ENCODE data around the gene LSM8.
A peak's percentile ranks its signal among the peaks of the same experiment; 100 is the strongest.

LSM8 gene

DNA sequence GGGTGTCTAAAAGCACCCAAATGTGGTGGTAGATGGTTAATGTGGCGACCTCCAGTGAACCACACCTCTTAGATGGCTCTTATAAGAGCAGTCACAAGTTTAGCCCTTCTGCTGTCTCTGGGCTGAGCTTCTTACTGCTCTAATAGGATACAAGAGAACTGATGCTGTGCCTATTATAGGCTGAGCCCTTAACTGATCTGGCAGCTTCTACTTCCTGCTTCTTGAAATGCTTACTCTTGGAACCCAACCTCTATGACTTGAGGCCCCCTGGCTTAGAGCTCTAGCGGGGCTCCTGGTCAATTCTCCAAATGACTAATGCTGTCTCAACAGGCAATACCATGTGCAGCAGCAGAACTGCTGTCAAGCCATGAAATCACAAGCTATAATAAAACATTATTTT, 35.0 kb upstream of the LSM8 start:
- Histone ChIP-seq H3K36me3 (ENCODE audit: control insufficient read depth in 1 of 2, insufficient read depth in 2 of 2, low read depth in 1 of 2, low read length in 2 of 2) (no peaks in the 10 kb centered on the region), H2AFZ (ENCODE audit: low read depth, low read length) (no peak overlapping the region)

GRCh38 chr7:118149394-118149793, 34.6 kb upstream of the LSM8 start:
- Histone ChIP-seq H2AK5ac (ENCODE audit: low read length, severe bottlenecking) (no peak overlapping the region), H3K4me1 (ENCODE audit: control insufficient read depth, insufficient read depth, low read depth, low read length) (peaks cover 1% of the 10 kb centered on the region)
- 100% methylated on average over 1 of the region's 2 CpGs for WGBS

More for the DNA sequence above, 35.0 kb upstream of the LSM8 start:
- Histone ChIP-seq H2BK5ac (ENCODE audit: low read depth, low read length, poor library complexity, severe bottlenecking) (no peak overlapping the region), H2BK120ac (ENCODE audit: low read depth, low read length) (no peak overlapping the region), H3K27ac (ENCODE audit: low read length, poor library complexity, severe bottlenecking) (no peak overlapping the region), H3K27me3 (ENCODE audit: control insufficient read depth in 1 of 2, insufficient read depth in 1 of 2, low read length in 2 of 2) (no peaks in the 10 kb centered on the region), H2AK5ac (ENCODE audit: low read length, severe bottlenecking) (no peak overlapping the region), H3K79me1 (replicated peaks; ENCODE audit: low read length, poor library complexity, severe bottlenecking) (no peaks in the 10 kb centered on the region), H2BK15ac (ENCODE audit: low read depth, poor library complexity, severe bottlenecking) (no peak overlapping the region), H3K4ac (ENCODE audit: low read depth in 1 of 2, low read length in 2 of 2) (no peak overlapping the region), H3K4me3 (ENCODE audit: insufficient read depth in 1 of 2, low read depth in 1 of 2, low read length in 2 of 2) (no peak overlapping the region), H3K18ac (ENCODE audit: low read depth in 1 of 2, low read length in 2 of 2) (no peak overlapping the region), H4K8ac (ENCODE audit: low read length) (no peak overlapping the region), H3K4me1 (ENCODE audit: control insufficient read depth, insufficient read depth, low read depth, low read length) (peaks cover 1% of the 10 kb centered on the region), H4K91ac (ENCODE audit: low read length) (no peak overlapping the region), H2BK12ac (ENCODE audit: low read length in 2 of 2) (no peak overlapping the region), H3K9ac (ENCODE audit: low read length) (no peak overlapping the region), H3K14ac (ENCODE audit: low read length in 2 of 2) (no peak overlapping the region), H3K23ac (ENCODE audit: low read length in 2 of 2) (no peak overlapping the region), H3K4me2 (ENCODE audit: low read length, poor library complexity, severe bottlenecking) (no peak overlapping the region), H3K9me3 (ENCODE audit: control insufficient read depth, low read length) (no peaks in the 10 kb centered on the region)
- peak; percentile 4 for DNase-seq
- 33% methylated on average over 2 of the region's 2 CpGs for WGBS

DNA sequence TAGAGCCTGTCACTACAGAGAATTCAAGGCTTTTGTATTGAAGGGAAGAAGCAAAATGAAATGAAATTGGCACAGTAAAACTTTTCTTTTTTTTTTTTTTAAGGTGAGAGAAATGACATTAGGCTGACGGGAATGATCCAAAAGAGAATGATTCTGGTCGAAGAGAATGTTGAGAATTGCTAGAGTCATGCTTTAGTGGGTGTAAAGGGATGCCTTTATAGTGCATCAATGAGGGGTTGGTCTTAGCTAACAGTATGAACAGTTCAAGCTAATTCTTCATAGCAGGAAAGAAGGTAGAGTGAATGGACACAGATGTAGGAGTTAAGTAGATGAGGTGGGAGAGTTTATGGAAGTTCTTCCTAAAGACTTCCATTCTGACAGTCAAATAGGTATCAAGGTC, 32.3 kb upstream of the LSM8 start:
- H3K27ac ChIP-seq (ENCODE audit: low read length, poor library complexity, severe bottlenecking): no peak overlapping the region
- H2AK5ac ChIP-seq (ENCODE audit: low read length, severe bottlenecking): no peak overlapping the region
- no peak overlapping the region for H3K4me2 ChIP-seq (ENCODE audit: low read length, poor library complexity, severe bottlenecking)
- H3K36me3 ChIP-seq (ENCODE audit: control insufficient read depth in 1 of 2, insufficient read depth in 2 of 2, low read depth in 1 of 2, low read length in 2 of 2): no peaks in the 10 kb centered on the region
- no peaks in the 10 kb centered on the region for H3K79me1 ChIP-seq (replicated peaks; ENCODE audit: low read length, poor library complexity, severe bottlenecking)
- H4K8ac ChIP-seq (ENCODE audit: low read length): no peak overlapping the region
- no peak overlapping the region for H4K91ac ChIP-seq (ENCODE audit: low read length)
- H3K27me3 ChIP-seq (ENCODE audit: control insufficient read depth in 1 of 2, insufficient read depth in 1 of 2, low read length in 2 of 2): no peaks in the 10 kb centered on the region
- H3K4ac ChIP-seq (ENCODE audit: low read depth in 1 of 2, low read length in 2 of 2): no peak overlapping the region
- no peak overlapping the region for H3K14ac ChIP-seq (ENCODE audit: low read length in 2 of 2)
- H3K23ac ChIP-seq (ENCODE audit: low read length in 2 of 2): no peak overlapping the region
- H3K18ac ChIP-seq (ENCODE audit: low read depth in 1 of 2, low read length in 2 of 2): no peak overlapping the region
- H3K9me3 ChIP-seq (ENCODE audit: control insufficient read depth, low read length): no peaks in the 10 kb centered on the region
- no peak overlapping the region for H2AFZ ChIP-seq (ENCODE audit: low read depth, low read length)
- WGBS: 87% methylated on average over 2 of the region's 2 CpGs
- peaks cover 1% of the 10 kb centered on the region for H3K4me1 ChIP-seq (ENCODE audit: control insufficient read depth, insufficient read depth, low read depth, low read length)
- H3K9ac ChIP-seq (ENCODE audit: low read length): no peak overlapping the region
- no peak overlapping the region for H2BK120ac ChIP-seq (ENCODE audit: low read depth, low read length)
- H2BK15ac ChIP-seq (ENCODE audit: low read depth, poor library complexity, severe bottlenecking): no peak overlapping the region
- H2BK5ac ChIP-seq (ENCODE audit: low read depth, low read length, poor library complexity, severe bottlenecking): no peak overlapping the region
- no peak overlapping the region for H2BK12ac ChIP-seq (ENCODE audit: low read length in 2 of 2)
- H3K4me3 ChIP-seq (ENCODE audit: insufficient read depth in 1 of 2, low read depth in 1 of 2, low read length in 2 of 2): no peak overlapping the region
- DNase-seq: no peak

More at GRCh38 chr7:118149394-118149793, 34.6 kb upstream of the LSM8 start:
- no peak overlapping the region for H3K14ac ChIP-seq (ENCODE audit: low read length in 2 of 2)
- no peak overlapping the region for H4K91ac ChIP-seq (ENCODE audit: low read length)
- no peak overlapping the region for H3K4ac ChIP-seq (ENCODE audit: low read depth in 1 of 2, low read length in 2 of 2)
- no peak overlapping the region for H3K23ac ChIP-seq (ENCODE audit: low read length in 2 of 2)
- H2AFZ ChIP-seq (ENCODE audit: low read depth, low read length): no peak overlapping the region
- H3K27me3 ChIP-seq (ENCODE audit: control insufficient read depth in 1 of 2, insufficient read depth in 1 of 2, low read length in 2 of 2): no peaks in the 10 kb centered on the region
- H2BK5ac ChIP-seq (ENCODE audit: low read depth, low read length, poor library complexity, severe bottlenecking): no peak overlapping the region
- H3K4me2 ChIP-seq (ENCODE audit: low read length, poor library complexity, severe bottlenecking): no peak overlapping the region
- H4K8ac ChIP-seq (ENCODE audit: low read length): no peak overlapping the region
- no peak overlapping the region for H2BK120ac ChIP-seq (ENCODE audit: low read depth, low read length)
- H3K18ac ChIP-seq (ENCODE audit: low read depth in 1 of 2, low read length in 2 of 2): no peak overlapping the region
- no peaks in the 10 kb centered on the region for H3K36me3 ChIP-seq (ENCODE audit: control insufficient read depth in 1 of 2, insufficient read depth in 2 of 2, low read depth in 1 of 2, low read length in 2 of 2)
- no peak overlapping the region for H3K4me3 ChIP-seq (ENCODE audit: insufficient read depth in 1 of 2, low read depth in 1 of 2, low read length in 2 of 2)
- H3K9me3 ChIP-seq (ENCODE audit: control insufficient read depth, low read length): no peaks in the 10 kb centered on the region
- no peak overlapping the region for H3K9ac ChIP-seq (ENCODE audit: low read length)
- no peak overlapping the region for H2BK12ac ChIP-seq (ENCODE audit: low read length in 2 of 2)
- H3K27ac ChIP-seq (ENCODE audit: low read length, poor library complexity, severe bottlenecking): no peak overlapping the region
- H3K79me1 ChIP-seq (replicated peaks; ENCODE audit: low read length, poor library complexity, severe bottlenecking): no peaks in the 10 kb centered on the region
- no peak overlapping the region for H2BK15ac ChIP-seq (ENCODE audit: low read depth, poor library complexity, severe bottlenecking)
- no peak for DNase-seq

DNA sequence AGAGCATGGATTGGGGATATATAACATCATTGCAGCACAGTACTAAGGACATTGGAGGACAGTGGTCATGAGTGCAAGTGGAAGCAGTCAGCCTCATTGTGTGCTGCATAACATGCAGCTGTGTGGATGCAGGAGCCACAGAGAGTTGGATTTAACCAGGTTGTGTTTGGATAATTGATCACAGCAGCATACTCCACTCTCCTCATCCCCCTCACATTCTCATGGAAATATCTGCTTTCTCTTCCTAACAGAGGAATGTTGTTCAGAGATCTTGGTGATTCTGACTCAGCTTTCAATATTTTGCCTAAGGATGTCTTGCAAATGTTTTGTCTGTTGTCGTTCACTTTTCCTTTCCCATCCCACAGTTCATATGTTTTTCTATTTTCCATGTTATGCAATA, 31.8 kb upstream of the LSM8 start:
- no peaks in the 10 kb centered on the region for H3K79me1 ChIP-seq (replicated peaks; ENCODE audit: low read length, poor library complexity, severe bottlenecking)
- H3K23ac ChIP-seq (ENCODE audit: low read length in 2 of 2): no peak overlapping the region
- H3K4ac ChIP-seq (ENCODE audit: low read depth in 1 of 2, low read length in 2 of 2): no peak overlapping the region
- H3K27me3 ChIP-seq (ENCODE audit: control insufficient read depth in 1 of 2, insufficient read depth in 1 of 2, low read length in 2 of 2): no peaks in the 10 kb centered on the region
- no peak for DNase-seq
- H3K14ac ChIP-seq (ENCODE audit: low read length in 2 of 2): no peak overlapping the region
- no peak overlapping the region for H2BK15ac ChIP-seq (ENCODE audit: low read depth, poor library complexity, severe bottlenecking)
- no peak overlapping the region for H3K4me3 ChIP-seq (ENCODE audit: insufficient read depth in 1 of 2, low read depth in 1 of 2, low read length in 2 of 2)
- WGBS: no CpG with 5 or more reads among the region's 1 CpG
- no peak overlapping the region for H3K9ac ChIP-seq (ENCODE audit: low read length)
- no peaks in the 10 kb centered on the region for H3K36me3 ChIP-seq (ENCODE audit: control insufficient read depth in 1 of 2, insufficient read depth in 2 of 2, low read depth in 1 of 2, low read length in 2 of 2)
- H3K9me3 ChIP-seq (ENCODE audit: control insufficient read depth, low read length): no peaks in the 10 kb centered on the region
- no peak overlapping the region for H3K27ac ChIP-seq (ENCODE audit: low read length, poor library complexity, severe bottlenecking)
- no peak overlapping the region for H2BK5ac ChIP-seq (ENCODE audit: low read depth, low read length, poor library complexity, severe bottlenecking)
- no peak overlapping the region for H3K4me2 ChIP-seq (ENCODE audit: low read length, poor library complexity, severe bottlenecking)
- H2AFZ ChIP-seq (ENCODE audit: low read depth, low read length): no peak overlapping the region
- H4K8ac ChIP-seq (ENCODE audit: low read length): no peak overlapping the region
- no peak overlapping the region for H2BK120ac ChIP-seq (ENCODE audit: low read depth, low read length)
- peaks cover 1% of the 10 kb centered on the region for H3K4me1 ChIP-seq (ENCODE audit: control insufficient read depth, insufficient read depth, low read depth, low read length)
- H2BK12ac ChIP-seq (ENCODE audit: low read length in 2 of 2): no peak overlapping the region
- H4K91ac ChIP-seq (ENCODE audit: low read length): no peak overlapping the region
- no peak overlapping the region for H3K18ac ChIP-seq (ENCODE audit: low read depth in 1 of 2, low read length in 2 of 2)
- no peak overlapping the region for H2AK5ac ChIP-seq (ENCODE audit: low read length, severe bottlenecking)
